Trophoblast cell (in vitro differentiated cells and primary cell): ENCODE data around the gene CYP1A1.

Source experiments
- DNase-seq, 2 donors: peaks; one replicate each; pipeline ENCODE4 v3.0.0-alpha.2; 2016
- H2AFZ ChIP-seq: 2 replicates; pipeline ENCODE4 v1.6.1; 2013; ENCODE audit warnings: low read length, moderate library complexity, mild to moderate bottlenecking; ENCODE audit not compliant: insufficient read depth, poor library complexity
- H2AK5ac ChIP-seq: 2 replicates; pipeline ENCODE4 v1.6.1; 2013; ENCODE audit warnings: mild to moderate bottlenecking, low read length
- H2BK120ac ChIP-seq: 2 replicates; pipeline ENCODE4 v1.6.1; 2013; ENCODE audit warnings: low read length, mild to moderate bottlenecking, moderate library complexity; ENCODE audit not compliant: insufficient read depth, poor library complexity
- H2BK12ac ChIP-seq: 2 replicates; pipeline ENCODE4 v1.6.1; 2013; ENCODE audit warnings: mild to moderate bottlenecking, low read length, moderate library complexity
- H2BK5ac ChIP-seq: 2 replicates; pipeline ENCODE4 v1.6.1; 2013; ENCODE audit warnings: low read length, low read depth, moderate library complexity, mild to moderate bottlenecking; ENCODE audit not compliant: poor library complexity
- H3K14ac ChIP-seq: 2 replicates; pipeline ENCODE4 v1.6.1; 2013; ENCODE audit warnings: mild to moderate bottlenecking, low read length
- H3K18ac ChIP-seq: 2 replicates; pipeline ENCODE4 v1.6.1; 2013; ENCODE audit warnings: mild to moderate bottlenecking, low read length
- H3K23ac ChIP-seq: 2 replicates; pipeline ENCODE4 v1.6.1; 2013; ENCODE audit warnings: low read length
- H3K27ac ChIP-seq: 2 replicates; pipeline ENCODE4 v1.5.1; 2013; ENCODE audit warnings: low read depth, mild to moderate bottlenecking, inconsistent platforms, low read length, moderate library complexity
- H3K27me3 ChIP-seq: 2 replicates; pipeline ENCODE4 v1.6.1; 2013; ENCODE audit warnings: inconsistent platforms, mild to moderate bottlenecking, low read length, moderate library complexity; ENCODE audit not compliant: insufficient read depth
- H3K36me3 ChIP-seq, 2 experiments: 1 replicate in 1 of 2; 2 replicates in 1 of 2; pipeline ENCODE4 v1.6.1; 2013; ENCODE audit warnings: low read length in 2 of 2, mild to moderate bottlenecking in 2 of 2, moderate library complexity in 1 of 2; ENCODE audit not compliant: insufficient read depth in 2 of 2, control insufficient read depth in 1 of 2
- H3K4ac ChIP-seq: 2 replicates; pipeline ENCODE4 v1.6.1; 2013; ENCODE audit warnings: low read depth, mild to moderate bottlenecking, low read length, moderate library complexity
- H3K4me1 ChIP-seq, 2 experiments: 1 replicate in 1 of 2; 2 replicates in 1 of 2; pipeline ENCODE4 v1.6.1; 2013; ENCODE audit warnings: low read length in 2 of 2, mild to moderate bottlenecking in 2 of 2, moderate library complexity in 1 of 2; ENCODE audit not compliant: insufficient read depth in 2 of 2, control insufficient read depth in 1 of 2
- H3K4me2 ChIP-seq: 2 replicates; pipeline ENCODE4 v1.6.1; 2013; ENCODE audit warnings: inconsistent platforms, mild to moderate bottlenecking, low read length, moderate library complexity
- H3K4me3 ChIP-seq: 2 replicates; pipeline ENCODE4 v1.5.1; 2013; ENCODE audit warnings: mild to moderate bottlenecking, low read depth, low read length, inconsistent platforms
- H3K79me1 ChIP-seq: one replicate; pipeline ENCODE4 v1.6.1; 2013; ENCODE audit warnings: low read length
- H3K79me2 ChIP-seq: 2 replicates; pipeline ENCODE4 v1.6.1; 2013; ENCODE audit warnings: low read length, mild to moderate bottlenecking; ENCODE audit not compliant: control insufficient read depth, insufficient read depth, poor library complexity
- H3K9ac ChIP-seq: 2 replicates; pipeline ENCODE4 v1.6.1; 2013; ENCODE audit warnings: mild to moderate bottlenecking, low read length
- H3K9me3 ChIP-seq: 2 replicates; pipeline ENCODE4 v1.6.1; 2013; ENCODE audit warnings: low read depth, mild to moderate bottlenecking, control low read depth, inconsistent platforms, low read length; ENCODE audit not compliant: insufficient read depth
- H4K12ac ChIP-seq: 2 replicates; pipeline ENCODE4 v1.6.1; 2013; ENCODE audit warnings: low read depth, mild to moderate bottlenecking, low read length, moderate library complexity
- H4K8ac ChIP-seq: 2 replicates; pipeline ENCODE4 v1.6.1; 2013; ENCODE audit warnings: low read depth, mild to moderate bottlenecking, low read length, moderate library complexity
- H4K91ac ChIP-seq: one replicate; pipeline ENCODE4 v1.6.1; 2013; ENCODE audit warnings: low read depth, mild to moderate bottlenecking, low read length, moderate library complexity
- WGBS: extraction: QIAGEN DNeasy Blood & Tissue Kit; methylation state at CpG from one replicate; pipeline ENCODE4 v1.1.7; 2013; ENCODE audit warnings: missing lambda C conversion rate; ENCODE audit not compliant: insufficient read length, insufficient coverage; ENCODE audit errors: extremely low coverage; 5-methylcytosine and 5-hydroxymethylcytosine counted together

The CYP1A1 gene

GRCh38 chr15:74769463-74770025 lies 44.2 kb upstream of the CYP1A1 start:
- no peak overlapping the region for H3K18ac ChIP-seq
- no peaks in the 10 kb centered on the region for H3K9me3 ChIP-seq
- no peak for DNase-seq
- no peak overlapping the region for H4K8ac ChIP-seq
- H3K27me3 ChIP-seq: no peaks in the 10 kb centered on the region
- no peak overlapping the region for H2BK120ac ChIP-seq
- H2BK12ac ChIP-seq: no peak overlapping the region
- H4K91ac ChIP-seq: no peak overlapping the region
- H3K4me3 ChIP-seq: no peak overlapping the region
- no CpG with 5 or more reads among the region's 7 CpGs for WGBS
- no peak overlapping the region for H3K27ac ChIP-seq
- no peak overlapping the region for H3K4me2 ChIP-seq
- H4K12ac ChIP-seq: no peak overlapping the region
- no peak overlapping the region for H2AK5ac ChIP-seq
- no peaks in the 10 kb centered on the region for H3K79me1 ChIP-seq
- H3K4me1 ChIP-seq: no peaks in the 10 kb centered on the region
- no peak overlapping the region for H2BK5ac ChIP-seq
- H3K23ac ChIP-seq: no peak overlapping the region
- H3K36me3 ChIP-seq: no peaks in the 10 kb centered on the region
- no peaks in the 10 kb centered on the region for H3K79me2 ChIP-seq
- no peak overlapping the region for H2AFZ ChIP-seq
- H3K9ac ChIP-seq: no peak overlapping the region
- H3K14ac ChIP-seq: no peak overlapping the region
- H3K4ac ChIP-seq: no peak overlapping the region

GRCh38 chr15:74768771-74769342 lies 43.5 kb upstream of the CYP1A1 start:
- H3K9me3 ChIP-seq: no peaks in the 10 kb centered on the region
- H2BK12ac ChIP-seq: no peak overlapping the region
- no peaks in the 10 kb centered on the region for H3K79me1 ChIP-seq
- WGBS: no CpG with 5 or more reads among the region's 9 CpGs
- H3K4me3 ChIP-seq: no peak overlapping the region
- no peak overlapping the region for H3K18ac ChIP-seq
- DNase-seq: peak; percentile 48 to 73
- H3K14ac ChIP-seq: no peak overlapping the region
- no peak overlapping the region for H2BK5ac ChIP-seq
- H2AFZ ChIP-seq: no peak overlapping the region
- no peak overlapping the region for H3K4ac ChIP-seq
- H3K23ac ChIP-seq: no peak overlapping the region
- H2BK120ac ChIP-seq: no peak overlapping the region
- H3K9ac ChIP-seq: no peak overlapping the region
- no peak overlapping the region for H4K8ac ChIP-seq
- no peaks in the 10 kb centered on the region for H3K79me2 ChIP-seq
- no peaks in the 10 kb centered on the region for H3K4me1 ChIP-seq
- no peak overlapping the region for H3K27ac ChIP-seq
- H4K91ac ChIP-seq: no peak overlapping the region
- H3K27me3 ChIP-seq: no peaks in the 10 kb centered on the region
- H3K36me3 ChIP-seq: no peaks in the 10 kb centered on the region
- no peak overlapping the region for H2AK5ac ChIP-seq
- H3K4me2 ChIP-seq: peak overlapping the region; percentile 2
- no peak overlapping the region for H4K12ac ChIP-seq

- DNase-seq: no peak
- Histone ChIP-seq H3K9me3 (no peaks in the 10 kb centered on the region), H2BK12ac (no peak overlapping the region), H3K4me1 (peaks cover 0 to 1% of the 10 kb centered on the region in 2 experiments), H3K4me3 (no peak overlapping the region), H4K91ac (no peak overlapping the region), H3K9ac (no peak overlapping the region), H4K8ac (no peak overlapping the region), H3K4ac (no peak overlapping the region), H2AFZ (no peak overlapping the region), H3K27me3 (no peaks in the 10 kb centered on the region), H2BK5ac (no peak overlapping the region), H3K27ac (no peak overlapping the region), H3K23ac (no peak overlapping the region), H3K14ac (no peak overlapping the region), H3K36me3 (no peaks in the 10 kb centered on the region), H3K18ac (no peak overlapping the region), H2BK120ac (no peak overlapping the region), H2AK5ac (no peak overlapping the region), H3K79me2 (no peaks in the 10 kb centered on the region), H4K12ac (no peak overlapping the region), H3K79me1 (no peaks in the 10 kb centered on the region), H3K4me2 (peak overlapping the region; percentile 2)
- WGBS: no CpG with 5 or more reads among the region's 15 CpGs
Measured at GRCh38 chr15:74768099-74768770, 42.9 kb upstream of the CYP1A1 start.

GRCh38 chr15:74767167-74768098 lies 42.1 kb upstream of the CYP1A1 start:
- Histone ChIP-seq H3K9ac (no peak overlapping the region), H3K23ac (no peak overlapping the region), H2BK12ac (no peak overlapping the region), H3K36me3 (no peaks in the 10 kb centered on the region), H3K27me3 (no peaks in the 10 kb centered on the region), H4K12ac (no peak overlapping the region), H3K14ac (no peak overlapping the region), H3K27ac (no peak overlapping the region), H3K79me1 (no peaks in the 10 kb centered on the region), H4K8ac (no peak overlapping the region), H3K18ac (no peak overlapping the region), H2AFZ (no peak overlapping the region), H2AK5ac (no peak overlapping the region), H3K4me1 (peaks cover 0 to 4% of the 10 kb centered on the region in 2 experiments), H3K4me2 (no peak overlapping the region), H2BK5ac (no peak overlapping the region), H3K9me3 (no peaks in the 10 kb centered on the region), H4K91ac (no peak overlapping the region), H3K79me2 (no peaks in the 10 kb centered on the region), H2BK120ac (no peak overlapping the region), H3K4ac (no peak overlapping the region), H3K4me3 (no peak overlapping the region)
- whole genome bisulfite sequencing: no CpG with 5 or more reads among the region's 14 CpGs
- DNase-seq: no peak
